DOHH2 (cell line): Measurements from ENCODE around the gene TRAF6.

ENCODE experiments used
- CTCF ChIP-seq: fragments of 200-600 bp; sonication (generic); IDR thresholded peaks from one replicate; pipeline ENCODE4 v1.5.1; 2014; ENCODE audit warnings: antibody characterized with exemption, mild to moderate bottlenecking, low read depth, low read length; ENCODE audit not compliant: poor library complexity, severe bottlenecking
- EZH2phosphoT487 ChIP-seq: fragments of 200-600 bp; sonication (generic); IDR thresholded peaks from 2 replicates; pipeline ENCODE4 v1.6.1; 2017; ENCODE audit warnings: borderline replicate concordance, mild to moderate bottlenecking, antibody characterized with exemption, low read length, moderate library complexity, mixed read lengths

GRCh38 chr11:36452236-36452940, 57.7 kb downstream of the TRAF6 start:
- TF ChIP-seq CTCF (no peak), EZH2phosphoT487 (no peak)
